Prostate gland (tissue), 2 donors: ENCODE results near the gene NPTX1.

ENCODE experiments used
- CTCF ChIP-seq, 4 experiments: fragments of 200-600 bp in 2 of 4; fragments of 450-650 bp in 2 of 4; sonication (generic) in 2 of 4; IDR thresholded peaks; 1 replicate in 3 of 4; 2 replicates in 1 of 4; pipeline ENCODE4 v1.5.1; 2016 to 2019; ENCODE audit warnings: antibody characterized with exemption in 4 of 4, mild to moderate bottlenecking in 2 of 4, moderate library complexity in 2 of 4
- POLR2AphosphoS5 ChIP-seq: sonication (generic); formaldehyde crosslinking; IDR thresholded peaks from one replicate; pipeline ENCODE4 v1.6.1; 2017; ENCODE audit warnings: antibody characterized with exemption

GRCh38 chr17:80503031-80503430, 26.6 kb upstream of the NPTX1 start:
- TF ChIP-seq CTCF (IDR thresholded peaks at IDR 0.05), result no peak
- no peak for TF ChIP-seq POLR2AphosphoS5
